HT1080 (cell line): ENCODE measurements around the gene PSTPIP2. TPM values are rescaled to one million over a fixed set of nuclear protein-coding genes. Genes with fewer than 3 reads are reported as not detected.

ENCODE experiments used
- DNase-seq: peaks from one replicate; pipeline ENCODE4 v3.0.0-alpha.2; 2015; ENCODE audit warnings: low read depth
- small RNA-seq: library from RNA; depleted of rRNA; stranded (forward); fragments of <200 nt; gene quantifications from one replicate; pipeline ENCODE3, GENCODE V24; 2014
- total RNA-seq: library from RNA; depleted of rRNA; stranded (reverse); fragments of >200 nt; shearing (Covaris generic); gene quantifications from 2 replicates; pipeline ENCODE4 v1.2.3, GENCODE V29; 2014; rRNA removed

The PSTPIP2 gene
- total RNA-seq, 1 experiment from 2014 or later = 4.0 TPM

- no peak for DNase-seq
Measured at GRCh38 chr18:45939236-45939635, 132.8 kb downstream of the PSTPIP2 start.

DNA sequence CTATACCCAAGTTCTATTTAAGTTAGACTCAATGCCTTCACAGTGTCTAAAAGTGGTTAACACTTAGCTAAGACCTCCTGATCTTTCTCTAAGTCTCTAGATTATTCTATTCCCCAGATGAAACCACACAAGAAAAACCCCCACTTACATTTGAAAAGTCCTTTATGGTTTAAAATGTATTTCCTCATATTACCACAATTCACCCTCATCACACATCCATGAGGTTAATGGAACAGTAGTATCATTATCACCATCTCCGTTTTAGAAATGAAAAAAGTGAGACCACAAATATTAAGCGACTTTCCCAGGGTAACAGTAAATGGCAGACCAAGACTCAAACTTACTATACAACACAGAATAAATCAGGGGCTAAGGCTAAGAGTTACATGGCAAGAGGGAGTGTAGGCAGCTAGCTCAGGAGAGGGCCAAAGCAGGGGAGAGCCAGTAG lies 133.5 kb downstream of the PSTPIP2 start:
- no peak for DNase-seq

- peak; percentile 51 for DNase-seq
Measured at GRCh38 chr18:45935591-45936335, 136.3 kb downstream of the PSTPIP2 start.

Small RNAs within 50 kb of the gene (small RNA-seq; reads per million reads assigned to genes)
- not detected for gene RN7SKP26
- gene RNU6-1278P = not detected
- not detected for gene RNY4P37

Other genes with a start within 250 kb of the PSTPIP2 start
- 7.5 and 9.1 TPM in 2 replicates for gene SIGLEC15, start 246.6 kb downstream of the PSTPIP2 start, total RNA-seq
- gene EPG5, start 104.9 kb downstream of the PSTPIP2 start, total RNA-seq = 10.2 and 12.7 TPM in 2 replicates
- gene ATP5F1A, start 26.0 kb upstream of the PSTPIP2 start, total RNA-seq = 702 and 723 TPM in 2 replicates
- gene HAUS1, start 32.1 kb upstream of the PSTPIP2 start, total RNA-seq = 51.9 and 54.2 TPM in 2 replicates